Measurements from ENCODE around the gene CLCN6. TPM values are rescaled to one million over a fixed set of nuclear protein-coding genes. Genes with fewer than 3 reads are reported as not detected.

Gene CLCN6
- total and polyA plus RNA-seq, 2 of the 13 experiments (the other 11 are each of a cell fraction or from before 2014, with no cell fraction given): 14.9 to 19.3 TPM

DNA sequence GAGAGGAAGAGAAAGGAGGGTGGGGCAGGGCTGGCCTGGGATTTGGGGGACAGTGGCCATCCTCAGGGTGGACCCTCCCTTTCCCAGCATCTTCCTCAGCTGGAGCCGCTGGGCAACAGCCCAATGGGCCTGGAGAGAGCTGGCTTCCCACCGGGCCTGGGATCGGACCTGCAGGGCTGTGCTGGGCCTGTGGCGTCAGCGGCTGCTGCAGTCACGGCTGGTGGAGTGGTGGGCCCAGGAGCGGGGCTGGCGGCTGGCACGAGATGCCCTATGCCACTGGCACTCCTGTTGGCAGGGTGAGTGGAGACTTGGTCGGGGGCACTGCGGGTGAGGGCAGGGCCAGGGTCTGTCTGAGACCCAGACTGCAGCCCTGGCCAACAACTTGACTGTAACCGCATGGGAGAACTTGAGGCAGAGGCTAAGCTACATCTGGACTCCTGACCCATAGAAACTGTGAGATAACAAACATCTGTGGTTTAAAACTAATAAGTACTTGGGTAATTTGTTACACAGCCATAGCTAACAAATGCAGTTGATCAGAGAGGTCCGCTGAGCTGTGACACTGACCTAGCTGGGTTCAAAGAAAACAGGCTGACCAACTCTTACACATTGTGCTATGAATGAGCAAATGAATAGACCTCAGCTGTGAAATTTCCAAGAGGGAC is 26.1 kb upstream of the CLCN6 start:
- TF ChIP-seq ZMAT3 (CRISPR knock-in tag; conservative IDR thresholded peaks at IDR 0.05) (no peak), CBX5 (CRISPR knock-in tag; IDR thresholded peaks at IDR 0.05; ENCODE audit: borderline replicate concordance) (no peak), ZNF235 (CRISPR knock-in tag; IDR thresholded peaks at IDR 0.05; ENCODE audit: borderline replicate concordance) (no peak), RBAK (CRISPR knock-in tag; IDR thresholded peaks at IDR 0.05) (peak; percentile 95)
- TF ChIP-seq, protein P1, sequence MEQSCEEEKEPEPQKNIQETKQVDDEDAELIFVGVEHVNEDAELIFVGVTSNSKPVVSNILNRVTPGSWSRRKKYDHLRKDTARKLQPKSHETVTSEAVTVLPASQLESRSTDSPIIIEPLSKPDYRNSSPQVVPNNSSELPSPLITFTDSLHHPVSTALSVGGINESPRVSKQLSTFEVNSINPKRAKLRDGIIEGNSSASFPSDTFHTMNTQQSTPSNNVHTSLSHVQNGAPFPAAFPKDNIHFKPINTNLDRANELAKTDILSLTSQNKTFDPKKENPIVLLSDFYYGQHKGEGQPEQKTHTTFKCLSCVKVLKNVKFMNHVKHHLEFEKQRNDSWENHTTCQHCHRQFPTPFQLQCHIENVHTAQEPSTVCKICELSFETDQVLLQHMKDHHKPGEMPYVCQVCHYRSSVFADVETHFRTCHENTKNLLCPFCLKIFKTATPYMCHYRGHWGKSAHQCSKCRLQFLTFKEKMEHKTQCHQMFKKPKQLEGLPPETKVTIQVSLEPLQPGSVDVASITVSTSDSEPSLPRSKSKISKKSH (CRISPR knock-in tag; IDR thresholded peaks at IDR 0.05; ENCODE audit: borderline replicate concordance): no peak
- TF ChIP-seq, protein P2, sequence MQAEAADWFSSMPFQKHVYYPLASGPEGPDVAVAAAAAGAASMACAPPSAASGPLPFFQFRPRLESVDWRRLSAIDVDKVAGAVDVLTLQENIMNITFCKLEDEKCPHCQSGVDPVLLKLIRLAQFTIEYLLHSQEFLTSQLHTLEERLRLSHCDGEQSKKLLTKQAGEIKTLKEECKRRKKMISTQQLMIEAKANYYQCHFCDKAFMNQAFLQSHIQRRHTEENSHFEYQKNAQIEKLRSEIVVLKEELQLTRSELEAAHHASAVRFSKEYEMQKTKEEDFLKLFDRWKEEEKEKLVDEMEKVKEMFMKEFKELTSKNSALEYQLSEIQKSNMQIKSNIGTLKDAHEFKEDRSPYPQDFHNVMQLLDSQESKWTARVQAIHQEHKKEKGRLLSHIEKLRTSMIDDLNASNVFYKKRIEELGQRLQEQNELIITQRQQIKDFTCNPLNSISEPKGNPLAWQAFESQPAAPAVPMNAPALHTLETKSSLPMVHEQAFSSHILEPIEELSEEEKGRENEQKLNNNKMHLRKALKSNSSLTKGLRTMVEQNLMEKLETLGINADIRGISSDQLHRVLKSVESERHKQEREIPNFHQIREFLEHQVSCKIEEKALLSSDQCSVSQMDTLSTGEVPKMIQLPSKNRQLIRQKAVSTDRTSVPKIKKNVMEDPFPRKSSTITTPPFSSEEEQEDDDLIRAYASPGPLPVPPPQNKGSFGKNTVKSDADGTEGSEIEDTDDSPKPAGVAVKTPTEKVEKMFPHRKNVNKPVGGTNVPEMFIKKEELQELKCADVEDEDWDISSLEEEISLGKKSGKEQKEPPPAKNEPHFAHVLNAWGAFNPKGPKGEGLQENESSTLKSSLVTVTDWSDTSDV (CRISPR knock-in tag; IDR thresholded peaks at IDR 0.05): no peak
- Histone ChIP-seq H3K36me3 (replicated peaks in 1 of 2; ENCODE audit: control insufficient read depth in 1 of 2, insufficient read depth in 2 of 2, low read length in 2 of 2) (no peaks in the 10 kb centered on the region), H2AFZ (ENCODE audit: low read length) (no peak overlapping the region), H3K4me1 (ENCODE audit: insufficient read depth, low read length) (peaks cover 29% of the 10 kb centered on the region), H3K27me3 (ENCODE audit: control insufficient read depth in 1 of 2, insufficient read depth in 2 of 2, low read length in 2 of 2) (peaks cover 4 to 8% of the 10 kb centered on the region in 2 experiments; a peak in 3 of 5 replicates), H3K27ac (ENCODE audit: extremely low read length, insufficient read depth, low read length) (no peak overlapping the region), H3K4me2 (ENCODE audit: low read depth, low read length) (no peak overlapping the region), H3K9ac (ENCODE audit: insufficient read depth, low read depth, low read length) (no peak overlapping the region), H3K79me2 (ENCODE audit: insufficient read depth, low read length) (no peaks in the 10 kb centered on the region), H3K4me3 (replicated peaks in 1 of 3; ENCODE audit: insufficient read depth in 1 of 3, low read depth in 2 of 3, low read length in 3 of 3) (no peak overlapping the region), H3K9me3 (ENCODE audit: low read length) (no peaks in the 10 kb centered on the region), H4K20me1 (ENCODE audit: insufficient read depth, low read length) (no peaks in the 10 kb centered on the region)
- no peak for ATAC-seq
- no TSS peak for BruUV-seq (replicated peaks)
- no peak for FAIRE-seq
- ChIA-PET CTCF (ENCODE audit: low intra/inter-chr PET ratio, low total read pairs) (no interaction called here), POLR2A (no interaction called here)
- no peak for DNase-seq (ENCODE audit: low spot score)
- in situ Hi-C loops (cut with HindIII; ENCODE audit: extremely low pct_ligation_motif_present, low pct_unique_long_range_greater_than_20kb): no loop called here
- intact Hi-C loops (cut with micrococcal nuclease; ENCODE audit: unreplicated experiment): no loop called here
- WGBS (ENCODE audit: low lambda C conversion rate): 53% methylated on average over 9 of the region's 13 CpGs

Measured in HepG2 (cell line).